ENCODE data around the gene UBE4A. TPM values are rescaled to one million over a fixed set of nuclear protein-coding genes. Genes with fewer than 3 reads are reported as not detected.

The UBE4A gene
- total and polyA plus RNA-seq, 2 of the 4 experiments (the other 2 are of a cell fraction): 15.2 to 69.7 TPM

- Histone ChIP-seq H2AFZ (replicated peaks; ENCODE audit: low read length, poor library complexity) (peak overlapping the region; percentile 33), H4K5ac (ENCODE audit: low read depth, low read length) (no peak overlapping the region), H3K18ac (ENCODE audit: low read depth, low read length) (no peak overlapping the region), H3K4me3 (ENCODE audit: insufficient read depth, low read depth, low read length) (no peak overlapping the region), H3K4me1 (ENCODE audit: control insufficient read depth, insufficient read depth, low read length) (no peaks in the 10 kb centered on the region), H2BK15ac (ENCODE audit: low read depth, low read length) (no peak overlapping the region), H2AK9ac (replicated peaks; ENCODE audit: low read depth, low read length, poor library complexity) (no peak overlapping the region), H2BK20ac (ENCODE audit: low read depth, low read length) (no peak overlapping the region), H3K27me3 (ENCODE audit: control insufficient read depth, insufficient read depth, low read length) (peaks cover 13% of the 10 kb centered on the region), H2BK5ac (ENCODE audit: low read depth, low read length, poor library complexity, severe bottlenecking) (no peak overlapping the region), H3K4me2 (ENCODE audit: low read depth, low read length) (no peak overlapping the region), H3K9me3 (ENCODE audit: control insufficient read depth, insufficient read depth, low read length) (no peaks in the 10 kb centered on the region), H3K56ac (ENCODE audit: extremely low read depth, insufficient read depth, low read length) (no peak overlapping the region), H3K23ac (ENCODE audit: low read depth, low read length) (no peak overlapping the region), H3K36me3 (ENCODE audit: control insufficient read depth, insufficient read depth, low read length) (no peaks in the 10 kb centered on the region), H4K8ac (ENCODE audit: low read depth in 2 of 2, low read length in 2 of 2) (no peak overlapping the region), H3K9me1 (ENCODE audit: insufficient read depth, low read length) (no peaks in the 10 kb centered on the region), H3K27ac (ENCODE audit: insufficient read depth, low read length) (no peak overlapping the region), H3K9ac (ENCODE audit: low read depth, low read length) (no peak overlapping the region), H3K4ac (ENCODE audit: low read depth, low read length) (no peak overlapping the region), H4K20me1 (ENCODE audit: insufficient read depth, low read length) (no peaks in the 10 kb centered on the region), H2BK120ac (ENCODE audit: low read depth, low read length) (no peak overlapping the region), H4K91ac (ENCODE audit: insufficient read depth, low read depth, low read length) (no peak overlapping the region), H3K14ac (replicated peaks; ENCODE audit: low read depth, low read length) (no peak overlapping the region), H3K79me1 (ENCODE audit: low read depth in 1 of 2, low read length in 2 of 2) (no peaks in the 10 kb centered on the region), H2AK5ac (ENCODE audit: low read depth, low read length) (no peak overlapping the region)
- CTCF ChIA-PET: no interaction called here
- POLR2A ChIA-PET (ENCODE audit: unreplicated experiment): no interaction called here
- intact Hi-C loops (cut with micrococcal nuclease) (no loop called here), dilution Hi-C loops (cut with HindIII; ENCODE audit: low sequenced_read_pairs, unreplicated experiment) (no loop called here), in situ Hi-C loops (cut with MboI; ENCODE audit: low sequenced_read_pairs) (no loop called here)
- TF ChIP-seq CTCF (conservative IDR thresholded peaks at IDR 0.05; ENCODE audit: low read depth, low read length) (no peak), SMC3 (IDR thresholded peaks at IDR 0.05; ENCODE audit: low read depth, low read length) (no peak), RCOR1 (IDR thresholded peaks at IDR 0.05; ENCODE audit: insufficient replicate concordance, low read length) (no peak), POLR2A (IDR thresholded peaks at IDR 0.05; ENCODE audit: low read depth, low read length) (no peak), NFE2L2 (IDR thresholded peaks at IDR 0.05; ENCODE audit: low read depth, low read length) (no peak), ELK1 (IDR thresholded peaks at IDR 0.05; ENCODE audit: borderline replicate concordance, low read depth, low read length) (no peak), BHLHE40 (IDR thresholded peaks at IDR 0.05; ENCODE audit: low read depth, low read length) (no peak), RFX5 (IDR thresholded peaks at IDR 0.05; ENCODE audit: low read depth, low read length) (no peak)
- 50% methylated on average over 1 of the region's 7 CpGs; no CpG with 5 or more reads in 1 of the 2 experiments for WGBS, 2 experiments (ENCODE audit: extremely low coverage in 2 of 2, insufficient read length in 1 of 2)
- no peak for ATAC-seq (ENCODE audit: low read depth)
- BruUV-seq (replicated peaks): no TSS peak
- DNase-seq: no peak
Measured at GRCh38 chr11:118338637-118339061, 20.8 kb upstream of the UBE4A start.
